ENCODE data around the gene TENM3.

Gene TENM3

GRCh38 chr4:182616476-182616875 is 373.3 kb downstream of the TENM3 start:
- Histone ChIP-seq H2BK15ac (ENCODE audit: low read length) (no peak overlapping the region), H3K9ac (ENCODE audit: low read depth, low read length, poor library complexity) (no peak overlapping the region), H2BK12ac (ENCODE audit: low read length) (no peak overlapping the region), H3K27ac (replicated peaks; ENCODE audit: low read length) (no peak overlapping the region), H3K4ac (ENCODE audit: low read length) (no peak overlapping the region), H3K4me1 (ENCODE audit: control insufficient read depth in 2 of 2, insufficient read depth in 1 of 2, low read depth in 1 of 2, low read length in 2 of 2) (no peaks in the 10 kb centered on the region), H3K27me3 (ENCODE audit: control insufficient read depth in 3 of 3, insufficient read depth in 3 of 3, low read depth in 1 of 3, low read length in 3 of 3) (no peaks in the 10 kb centered on the region), H3K9me3 (replicated peaks in 1 of 2; ENCODE audit: control insufficient read depth in 2 of 2, insufficient read depth in 1 of 2, low read depth in 1 of 2, low read length in 2 of 2) (no peaks in the 10 kb centered on the region), H3K4me2 (ENCODE audit: insufficient read depth, low read length, poor library complexity, severe bottlenecking) (no peak overlapping the region), H3K36me3 (replicated peaks in 1 of 2; ENCODE audit: control insufficient read depth in 2 of 2, insufficient read depth in 2 of 2, low read length in 2 of 2) (no peaks in the 10 kb centered on the region), H3K23ac (ENCODE audit: low read depth, low read length, poor library complexity) (no peak overlapping the region), H3K18ac (ENCODE audit: low read length) (no peak overlapping the region), H4K91ac (ENCODE audit: low read depth, low read length, poor library complexity) (no peak overlapping the region), H2BK120ac (ENCODE audit: low read depth, low read length) (no peak overlapping the region), H2AK5ac (ENCODE audit: low read depth, low read length) (no peak overlapping the region), H3K79me1 (ENCODE audit: low read depth, low read length) (no peaks in the 10 kb centered on the region), H2AFZ (ENCODE audit: low read length) (no peak overlapping the region), H2BK5ac (ENCODE audit: low read length) (no peak overlapping the region), H3K14ac (ENCODE audit: low read length) (no peak overlapping the region), H3K4me3 (ENCODE audit: low read length in 2 of 2) (no peak overlapping the region), H4K8ac (ENCODE audit: low read depth, low read length) (no peak overlapping the region)
- no peak for DNase-seq (ENCODE audit: low spot score)
- no CpG with 5 or more reads among the region's 4 CpGs for WGBS, 2 donors (ENCODE audit: extremely low coverage in 2 of 2, insufficient read length in 2 of 2, insufficient replicate concordance in 1 of 2)

GRCh38 chr4:182619660-182620059 is 376.5 kb downstream of the TENM3 start:
- no peaks in the 10 kb centered on the region for H3K79me1 ChIP-seq (ENCODE audit: low read depth, low read length)
- H3K27ac ChIP-seq (replicated peaks; ENCODE audit: low read length), result no peak overlapping the region
- no peak overlapping the region for H3K9ac ChIP-seq (ENCODE audit: low read depth, low read length, poor library complexity)
- H3K23ac ChIP-seq (ENCODE audit: low read depth, low read length, poor library complexity), result no peak overlapping the region
- no peak overlapping the region for H2BK15ac ChIP-seq (ENCODE audit: low read length)
- H3K18ac ChIP-seq (ENCODE audit: low read length), result no peak overlapping the region
- H3K4me3 ChIP-seq (ENCODE audit: low read length in 2 of 2), result no peak overlapping the region
- H3K4me2 ChIP-seq (ENCODE audit: insufficient read depth, low read length, poor library complexity, severe bottlenecking), result no peak overlapping the region
- peaks cover 2 to 10% of the 10 kb centered on the region in 2 donors for H3K36me3 ChIP-seq (replicated peaks in 1 of 2; ENCODE audit: control insufficient read depth in 2 of 2, insufficient read depth in 2 of 2, low read length in 2 of 2)
- no peak overlapping the region for H2AFZ ChIP-seq (ENCODE audit: low read length)
- no peaks in the 10 kb centered on the region for H3K4me1 ChIP-seq (ENCODE audit: control insufficient read depth in 2 of 2, insufficient read depth in 1 of 2, low read depth in 1 of 2, low read length in 2 of 2)
- no peak overlapping the region for H4K91ac ChIP-seq (ENCODE audit: low read depth, low read length, poor library complexity)
- H3K9me3 ChIP-seq (replicated peaks in 1 of 2; ENCODE audit: control insufficient read depth in 2 of 2, insufficient read depth in 1 of 2, low read depth in 1 of 2, low read length in 2 of 2), result no peaks in the 10 kb centered on the region
- no peak overlapping the region for H2AK5ac ChIP-seq (ENCODE audit: low read depth, low read length)
- no peak overlapping the region for H2BK5ac ChIP-seq (ENCODE audit: low read length)
- no peak overlapping the region for H2BK12ac ChIP-seq (ENCODE audit: low read length)
- no peak overlapping the region for H4K8ac ChIP-seq (ENCODE audit: low read depth, low read length)
- H3K27me3 ChIP-seq (ENCODE audit: control insufficient read depth in 3 of 3, insufficient read depth in 3 of 3, low read depth in 1 of 3, low read length in 3 of 3), result no peaks in the 10 kb centered on the region
- peak; percentile 9 for DNase-seq (ENCODE audit: low spot score)
- no peak overlapping the region for H3K14ac ChIP-seq (ENCODE audit: low read length)
- no CpG with 5 or more reads among the region's 5 CpGs for WGBS, 2 donors (ENCODE audit: extremely low coverage in 2 of 2, insufficient read length in 2 of 2, insufficient replicate concordance in 1 of 2)
- no peak overlapping the region for H3K4ac ChIP-seq (ENCODE audit: low read length)
- H2BK120ac ChIP-seq (ENCODE audit: low read depth, low read length), result no peak overlapping the region

- no peak overlapping the region for H3K9ac ChIP-seq (ENCODE audit: low read depth, low read length, poor library complexity)
- H3K4me1 ChIP-seq (ENCODE audit: control insufficient read depth in 2 of 2, insufficient read depth in 1 of 2, low read depth in 1 of 2, low read length in 2 of 2), result peaks cover 0 to 4% of the 10 kb centered on the region in 2 donors
- H2BK12ac ChIP-seq (ENCODE audit: low read length), result no peak overlapping the region
- H3K4ac ChIP-seq (ENCODE audit: low read length), result no peak overlapping the region
- no peak overlapping the region for H4K8ac ChIP-seq (ENCODE audit: low read depth, low read length)
- H2AK5ac ChIP-seq (ENCODE audit: low read depth, low read length), result no peak overlapping the region
- no CpG with 5 or more reads among the region's 10 CpGs for WGBS, 2 donors (ENCODE audit: extremely low coverage in 2 of 2, insufficient read length in 2 of 2, insufficient replicate concordance in 1 of 2)
- H3K4me3 ChIP-seq (ENCODE audit: low read length in 2 of 2), result no peak overlapping the region
- no peak overlapping the region for H3K27ac ChIP-seq (replicated peaks; ENCODE audit: low read length)
- H3K79me1 ChIP-seq (ENCODE audit: low read depth, low read length), result peaks cover 3% of the 10 kb centered on the region
- H3K4me2 ChIP-seq (ENCODE audit: insufficient read depth, low read length, poor library complexity, severe bottlenecking), result no peak overlapping the region
- DNase-seq (ENCODE audit: low spot score), result no peak
- no peaks in the 10 kb centered on the region for H3K27me3 ChIP-seq (ENCODE audit: control insufficient read depth in 3 of 3, insufficient read depth in 3 of 3, low read depth in 1 of 3, low read length in 3 of 3)
- no peak overlapping the region for H2BK5ac ChIP-seq (ENCODE audit: low read length)
- H3K18ac ChIP-seq (ENCODE audit: low read length), result no peak overlapping the region
- no peak overlapping the region for H2AFZ ChIP-seq (ENCODE audit: low read length)
- H3K23ac ChIP-seq (ENCODE audit: low read depth, low read length, poor library complexity), result no peak overlapping the region
- no peak overlapping the region for H2BK120ac ChIP-seq (ENCODE audit: low read depth, low read length)
- peaks cover 6 to 10% of the 10 kb centered on the region in 2 donors for H3K36me3 ChIP-seq (replicated peaks in 1 of 2; ENCODE audit: control insufficient read depth in 2 of 2, insufficient read depth in 2 of 2, low read length in 2 of 2)
- H2BK15ac ChIP-seq (ENCODE audit: low read length), result no peak overlapping the region
- H3K14ac ChIP-seq (ENCODE audit: low read length), result no peak overlapping the region
- H3K9me3 ChIP-seq (replicated peaks in 1 of 2; ENCODE audit: control insufficient read depth in 2 of 2, insufficient read depth in 1 of 2, low read depth in 1 of 2, low read length in 2 of 2), result no peaks in the 10 kb centered on the region
- no peak overlapping the region for H4K91ac ChIP-seq (ENCODE audit: low read depth, low read length, poor library complexity)
These were observed 377.1 kb downstream of the TENM3 start for GRCh38 chr4:182620111-182620980.

GRCh38 chr4:182624281-182624680 is 381.1 kb downstream of the TENM3 start:
- Histone ChIP-seq H3K79me1 (ENCODE audit: low read depth, low read length) (peaks cover 3% of the 10 kb centered on the region), H2BK5ac (ENCODE audit: low read length) (no peak overlapping the region), H3K36me3 (replicated peaks in 1 of 2; ENCODE audit: control insufficient read depth in 2 of 2, insufficient read depth in 2 of 2, low read length in 2 of 2) (peaks cover 8 to 20% of the 10 kb centered on the region in 2 donors), H2AK5ac (ENCODE audit: low read depth, low read length) (no peak overlapping the region), H3K14ac (ENCODE audit: low read length) (no peak overlapping the region), H3K4me3 (ENCODE audit: low read length in 2 of 2) (no peak overlapping the region), H2BK120ac (ENCODE audit: low read depth, low read length) (no peak overlapping the region), H3K27me3 (ENCODE audit: control insufficient read depth in 3 of 3, insufficient read depth in 3 of 3, low read depth in 1 of 3, low read length in 3 of 3) (no peaks in the 10 kb centered on the region), H2BK12ac (ENCODE audit: low read length) (no peak overlapping the region), H2AFZ (ENCODE audit: low read length) (no peak overlapping the region), H4K8ac (ENCODE audit: low read depth, low read length) (no peak overlapping the region), H2BK15ac (ENCODE audit: low read length) (no peak overlapping the region), H3K4ac (ENCODE audit: low read length) (no peak overlapping the region), H3K9ac (ENCODE audit: low read depth, low read length, poor library complexity) (no peak overlapping the region), H3K4me1 (ENCODE audit: control insufficient read depth in 2 of 2, insufficient read depth in 1 of 2, low read depth in 1 of 2, low read length in 2 of 2) (peaks cover 0 to 4% of the 10 kb centered on the region in 2 donors), H3K23ac (ENCODE audit: low read depth, low read length, poor library complexity) (no peak overlapping the region), H3K18ac (ENCODE audit: low read length) (peak overlapping the region; percentile 7), H3K9me3 (replicated peaks in 1 of 2; ENCODE audit: control insufficient read depth in 2 of 2, insufficient read depth in 1 of 2, low read depth in 1 of 2, low read length in 2 of 2) (no peaks in the 10 kb centered on the region), H3K4me2 (ENCODE audit: insufficient read depth, low read length, poor library complexity, severe bottlenecking) (no peak overlapping the region), H4K91ac (ENCODE audit: low read depth, low read length, poor library complexity) (no peak overlapping the region), H3K27ac (replicated peaks; ENCODE audit: low read length) (no peak overlapping the region)
- DNase-seq (ENCODE audit: low spot score), result no peak
- no CpG with 5 or more reads among the region's 8 CpGs for WGBS, 2 donors (ENCODE audit: extremely low coverage in 2 of 2, insufficient read length in 2 of 2, insufficient replicate concordance in 1 of 2)

All from neuronal stem cell (in vitro differentiated cells).